Testis (tissue), 3 donors: Measurements from ENCODE around the gene NUDT6. TPM values are rescaled to one million over a fixed set of nuclear protein-coding genes. Genes with fewer than 3 reads are reported as not detected.
"Not testable (repeated sequence)": the region's sequence is repeated elsewhere in the genome, so short reads cannot be mapped to it uniquely, and the experiment has no call there.

Experiments used
- DNase-seq: peaks from one replicate; pipeline ENCODE4 v3.0.0-alpha.2; 2019
- H3K27ac ChIP-seq, 2 donors: fragments of 200-600 bp; sonication (generic); one replicate each; pipeline ENCODE4 v1.5.1; 2019
- H3K27me3 ChIP-seq: fragments of 200-600 bp; sonication (generic); one replicate; pipeline ENCODE4 v1.5.1; 2019
- H3K36me3 ChIP-seq: fragments of 200-600 bp; sonication (generic); one replicate; pipeline ENCODE4 v1.5.1; 2017; ENCODE audit warnings: low read depth; ENCODE audit errors: missing control alignments
- H3K4me1 ChIP-seq: fragments of 200-600 bp; sonication (generic); one replicate; pipeline ENCODE4 v1.5.1; 2019
- H3K4me3 ChIP-seq, 2 donors: fragments of 200-600 bp; sonication (generic); one replicate each; pipeline ENCODE4 v1.5.1; 2017 to 2019
- H3K9me3 ChIP-seq: fragments of 200-600 bp; sonication (generic); one replicate; pipeline ENCODE4 v1.5.1; 2017
- CTCF ChIP-seq, 3 experiments: fragments of 450-650 bp in 2 of 3; fragments of 200-600 bp in 1 of 3; sonication (generic) in 1 of 3; IDR thresholded peaks; one replicate each; pipeline ENCODE4 v1.5.1; 2016 to 2019; ENCODE audit warnings: antibody characterized with exemption in 3 of 3, mild to moderate bottlenecking in 2 of 3, moderate library complexity in 1 of 3
- POLR2A ChIP-seq: fragments of 450-650 bp; IDR thresholded peaks from one replicate; pipeline ENCODE4 v1.6.1; 2017; ENCODE audit warnings: antibody characterized with exemption, mild to moderate bottlenecking, moderate library complexity
- WGBS, 2 donors: methylation state at CpG; one replicate each; pipeline ENCODE4 v1.1.5; 2018; 5-methylcytosine and 5-hydroxymethylcytosine counted together
- intact Hi-C: fragments of 100-400 bp; cut with DNase I; formaldehyde crosslinking; loops from one replicate; pipeline ENCODE4 v1.15.1; 2023; ENCODE audit warnings: low total_unique reads
- polyA plus RNA-seq: library from polyadenylated mRNA; stranded (reverse); fragments of 350-450 nt; fragmentation: Illumina TruSeq; extraction: RNeasy Lipid Tissue Mini Kit (QIAGEN cat#74804); gene quantifications from one replicate; pipeline ENCODE4 v1.2.3, GENCODE V29; 2014; ENCODE audit warnings: low read depth, low replicate concordance; ENCODE audit not compliant: insufficient read depth
- total RNA-seq, 2 donors: library from RNA; depleted of rRNA; stranded (reverse); fragments of >200 nt; gene quantifications; one replicate each; pipeline ENCODE4 v1.2.3, GENCODE V29; 2016

Gene NUDT6
- total and polyA plus RNA-seq, 3 donors from 2014 or later = 12.0 to 16.6 (median 15.4) TPM

GRCh38 chr4:122953924-122954323, 31.5 kb upstream of the NUDT6 start:
- Histone ChIP-seq H3K9me3 (no peaks in the 10 kb centered on the region), H3K36me3 (no peaks in the 10 kb centered on the region), H3K27me3 (no peaks in the 10 kb centered on the region), H3K4me3 (no peak overlapping the region), H3K27ac (no peak overlapping the region), H3K4me1 (no peaks in the 10 kb centered on the region)
- 98 to 100% methylated on average over 3 of the region's 3 CpGs for WGBS, 2 donors
- no peak for TF ChIP-seq CTCF (IDR thresholded peaks at IDR 0.05)
- no peak for TF ChIP-seq POLR2A
- intact Hi-C loops = no loop called here
- no peak for DNase-seq

DNA sequence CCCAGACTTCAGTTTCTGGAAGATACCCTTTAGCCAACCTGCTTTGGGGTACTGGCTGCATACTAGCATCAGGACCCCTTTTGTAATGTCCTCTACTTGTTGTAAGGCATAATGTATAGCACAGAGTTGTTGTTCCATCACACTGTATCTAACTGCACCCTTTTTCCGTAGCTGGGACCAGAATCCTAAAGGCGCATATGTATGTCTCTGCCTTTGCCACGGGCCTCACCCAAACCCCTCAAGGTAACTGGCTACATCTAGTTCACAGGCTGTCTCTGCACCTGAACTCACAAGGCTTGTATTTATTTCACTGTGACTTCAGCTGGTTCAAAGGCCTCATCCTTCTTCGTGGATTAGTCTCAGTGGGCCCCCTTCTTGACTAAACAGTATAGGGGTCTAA, 29.6 kb upstream of the NUDT6 start:
- no peaks in the 10 kb centered on the region for H3K36me3 ChIP-seq

GRCh38 chr4:122948671-122949070, 26.3 kb upstream of the NUDT6 start:
- Histone ChIP-seq H3K4me3 (no peak overlapping the region), H3K36me3 (no peaks in the 10 kb centered on the region), H3K27ac (no peak overlapping the region), H3K4me1 (no peaks in the 10 kb centered on the region), H3K27me3 (no peaks in the 10 kb centered on the region), H3K9me3 (no peaks in the 10 kb centered on the region)
- no peak for DNase-seq
- TF ChIP-seq POLR2A (no peak), CTCF (IDR thresholded peaks at IDR 0.05) (no peak)
- intact Hi-C loops = no loop called here
- WGBS, 2 donors = 92 to 96% methylated on average over 4 of the region's 4 CpGs

More for the DNA sequence above, 29.6 kb upstream of the NUDT6 start:
- intact Hi-C loops = no loop called here
- Histone ChIP-seq H3K27me3 (no peaks in the 10 kb centered on the region), H3K27ac (no peak overlapping the region), H3K4me1 (no peaks in the 10 kb centered on the region), H3K4me3 (no peak overlapping the region), H3K9me3 (no peaks in the 10 kb centered on the region)
- 97 to 98% methylated on average over 4 of the region's 4 CpGs for WGBS, 2 donors
- TF ChIP-seq POLR2A = no peak
- TF ChIP-seq CTCF (IDR thresholded peaks at IDR 0.05) = no peak
- DNase-seq = no peak

DNA sequence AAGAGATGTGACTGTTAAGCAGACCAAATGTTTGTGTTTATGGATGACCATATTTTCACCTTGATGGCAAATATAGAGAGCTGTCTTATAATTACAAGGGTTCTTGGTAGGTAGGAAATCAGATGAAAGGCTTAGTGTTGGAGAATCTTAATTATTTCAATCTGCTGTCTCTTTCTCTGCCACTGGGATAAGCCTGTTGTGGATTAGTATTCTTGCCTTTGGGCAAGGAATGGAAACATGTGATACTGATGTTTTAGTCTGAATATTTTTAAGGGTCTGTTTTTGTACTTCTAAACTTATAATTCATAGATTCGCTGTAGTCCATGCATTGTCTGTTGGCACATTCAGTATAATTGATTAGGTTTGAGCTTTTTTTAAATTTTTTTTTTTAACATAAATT, 23.7 kb upstream of the NUDT6 start:
- H3K27ac ChIP-seq = no peak overlapping the region
- no peaks in the 10 kb centered on the region for H3K27me3 ChIP-seq
- no peaks in the 10 kb centered on the region for H3K4me1 ChIP-seq
- no peak for TF ChIP-seq CTCF (IDR thresholded peaks at IDR 0.05)
- TF ChIP-seq POLR2A = no peak
- no peaks in the 10 kb centered on the region for H3K9me3 ChIP-seq
- WGBS, 2 donors = 94 to 100% methylated on average over 1 of the region's 1 CpG
- H3K36me3 ChIP-seq = no peaks in the 10 kb centered on the region
- intact Hi-C loops = no loop called here
- H3K4me3 ChIP-seq = no peak overlapping the region
- no peak for DNase-seq

DNA sequence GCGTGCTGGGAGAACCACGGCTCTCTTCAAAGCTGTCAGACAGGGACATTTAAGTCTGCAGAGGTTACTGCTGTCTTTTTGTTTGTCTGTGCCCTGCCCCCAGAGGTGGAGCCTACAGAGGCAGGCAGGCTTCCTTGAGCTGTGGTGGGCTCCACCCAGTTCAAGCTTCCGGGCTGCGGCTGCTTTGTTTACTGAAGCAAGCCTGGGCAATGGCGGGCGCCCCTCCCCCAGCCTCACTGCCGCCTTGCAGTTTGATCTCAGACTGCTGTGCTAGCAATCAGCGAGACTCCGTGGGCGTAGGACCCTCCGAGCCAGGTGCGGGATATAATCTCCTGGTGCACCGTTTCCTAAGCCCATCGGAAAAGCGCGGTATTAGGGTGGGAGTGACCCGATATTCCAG, 22.7 kb upstream of the NUDT6 start:
- H3K36me3 ChIP-seq, H3K27me3 ChIP-seq, DNase-seq, intact Hi-C loops, H3K9me3 ChIP-seq, H3K4me3 ChIP-seq, H3K27ac ChIP-seq, H3K4me1 ChIP-seq: not testable (repeated sequence)
- WGBS, 2 donors = 93 to 97% methylated on average over 9 to 17 of the region's 17 CpGs
